ENCODE data around the gene NAALADL1. TPM values are rescaled to one million over a fixed set of nuclear protein-coding genes. Genes with fewer than 3 reads are reported as not detected.

NAALADL1 gene
- total RNA-seq, 1 donor from 2014 or later, result 0.78 TPM

DNA sequence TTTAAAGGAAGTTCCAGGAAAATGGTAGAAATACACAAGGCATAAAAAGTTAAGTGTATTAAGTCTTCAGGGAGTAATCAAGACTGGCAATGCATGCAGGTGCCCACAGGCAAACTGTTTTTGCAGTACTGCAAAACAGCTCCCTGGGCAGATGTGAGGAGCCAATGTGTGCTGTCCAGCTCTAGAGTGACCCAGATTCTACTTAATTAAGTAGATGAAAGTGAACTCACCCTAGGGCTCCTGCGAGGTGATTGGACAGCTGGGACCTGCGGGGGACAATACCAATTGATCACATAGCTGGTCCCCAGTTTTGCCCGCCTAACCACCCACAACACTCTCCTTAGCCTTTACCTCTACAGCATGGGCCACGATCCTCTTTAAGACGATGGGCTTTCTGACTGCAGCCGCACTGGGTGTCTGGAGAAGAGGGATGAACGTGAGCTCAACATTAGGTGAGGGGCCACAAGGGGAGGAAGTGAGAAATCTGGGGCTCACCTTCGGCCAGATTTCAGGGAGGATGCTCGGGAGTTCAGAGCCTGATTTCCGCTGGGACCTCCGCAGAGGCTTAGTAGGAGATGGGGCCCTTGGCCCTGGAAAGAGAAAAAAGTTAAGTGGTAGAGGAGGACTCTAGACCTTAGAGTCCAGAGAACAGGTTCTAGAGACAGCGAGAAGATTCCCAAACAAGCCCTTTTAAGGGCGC is 24.9 kb upstream of the NAALADL1 start:
- ATAC-seq (no peak), DNase-seq (ENCODE audit: low spot score) (no peak)

DNA sequence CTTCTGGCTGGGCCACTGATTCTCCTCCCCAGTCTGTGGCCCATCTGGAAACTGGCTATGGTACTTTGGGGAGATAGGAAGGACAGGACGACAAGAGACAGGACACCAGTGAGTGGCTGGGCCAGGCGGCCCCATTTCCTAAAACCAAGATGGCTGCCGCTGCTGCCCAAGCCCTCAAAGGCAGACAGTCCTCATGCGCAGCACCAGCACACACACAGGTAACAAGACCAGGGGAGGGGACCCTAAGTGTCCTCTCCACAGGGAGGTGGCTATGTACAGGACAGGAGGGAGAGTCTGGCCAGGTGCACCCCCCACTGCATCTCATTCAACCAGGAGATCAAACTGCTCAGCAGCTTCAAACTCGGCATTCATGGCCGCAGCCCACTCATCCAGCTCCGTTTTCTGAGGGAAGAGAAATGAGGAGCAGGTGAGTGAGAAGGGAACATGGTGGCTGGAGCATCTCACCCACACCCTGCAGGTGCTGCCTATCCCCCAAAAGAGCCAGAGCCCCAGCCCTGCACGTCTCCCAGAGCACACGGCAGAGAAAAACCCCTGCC is 20.5 kb upstream of the NAALADL1 start:
- no peak for ATAC-seq
- no peak for DNase-seq (ENCODE audit: low spot score)

DNA sequence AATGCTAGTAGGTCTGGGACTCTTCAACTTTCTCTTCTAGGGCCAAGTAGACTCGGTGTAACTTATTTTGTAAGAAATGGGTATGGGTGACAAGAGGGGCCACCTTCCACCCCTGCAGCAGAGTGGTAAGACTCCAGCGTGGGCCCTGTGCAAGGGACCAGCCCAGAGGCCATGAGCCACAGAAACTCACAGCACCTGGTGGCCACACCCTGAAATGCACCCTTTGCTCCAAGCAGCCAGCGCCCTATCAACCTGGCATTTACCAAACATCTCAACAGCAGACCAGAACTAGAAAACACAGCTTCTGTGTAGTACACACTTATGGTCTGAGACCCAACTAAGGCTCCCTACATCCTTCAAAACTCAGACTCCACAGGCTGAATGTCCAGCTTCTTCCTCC is 19.8 kb upstream of the NAALADL1 start:
- peak; percentile 97 for ATAC-seq
- peak; percentile 67 for DNase-seq (ENCODE audit: low spot score)

DNA sequence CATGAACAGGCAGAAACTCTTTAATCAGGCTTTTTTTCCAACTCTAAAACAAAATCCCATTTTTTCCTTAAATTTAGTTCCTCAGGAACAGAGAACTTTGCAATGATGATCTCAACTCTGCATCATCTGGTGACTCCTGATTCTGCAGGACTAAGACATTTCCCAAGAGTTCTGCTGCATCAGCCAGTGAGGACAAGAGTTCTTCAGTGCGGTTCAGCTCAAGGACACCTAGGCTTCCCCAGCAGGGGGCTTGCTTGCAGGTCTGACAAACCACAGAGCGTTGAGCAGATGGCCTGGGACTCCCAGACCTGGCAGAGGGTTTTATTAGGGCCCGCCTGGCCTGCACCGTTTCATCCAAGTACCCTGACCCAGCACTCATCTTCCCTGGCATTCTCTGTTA is 19.1 kb upstream of the NAALADL1 start:
- ATAC-seq (no peak), DNase-seq (ENCODE audit: low spot score) (no peak)

DNA sequence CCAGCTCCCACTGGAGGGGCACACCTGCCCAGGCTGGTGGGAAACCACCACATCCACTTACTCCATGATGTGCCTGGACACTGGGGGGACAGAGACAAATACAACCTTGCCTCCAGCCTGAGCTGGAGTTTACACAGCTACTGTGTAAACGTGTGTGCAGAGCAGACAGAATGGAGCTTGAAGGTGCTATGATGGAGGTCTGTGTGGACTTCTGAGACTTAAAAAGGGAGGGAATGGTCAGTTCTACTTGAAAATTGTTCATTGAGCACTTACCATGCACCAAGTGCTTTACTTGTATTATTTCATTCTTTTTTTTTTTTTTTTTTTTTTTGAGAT is 14.2 kb upstream of the NAALADL1 start:
- ATAC-seq (no peak), DNase-seq (ENCODE audit: low spot score) (no peak)

DNA sequence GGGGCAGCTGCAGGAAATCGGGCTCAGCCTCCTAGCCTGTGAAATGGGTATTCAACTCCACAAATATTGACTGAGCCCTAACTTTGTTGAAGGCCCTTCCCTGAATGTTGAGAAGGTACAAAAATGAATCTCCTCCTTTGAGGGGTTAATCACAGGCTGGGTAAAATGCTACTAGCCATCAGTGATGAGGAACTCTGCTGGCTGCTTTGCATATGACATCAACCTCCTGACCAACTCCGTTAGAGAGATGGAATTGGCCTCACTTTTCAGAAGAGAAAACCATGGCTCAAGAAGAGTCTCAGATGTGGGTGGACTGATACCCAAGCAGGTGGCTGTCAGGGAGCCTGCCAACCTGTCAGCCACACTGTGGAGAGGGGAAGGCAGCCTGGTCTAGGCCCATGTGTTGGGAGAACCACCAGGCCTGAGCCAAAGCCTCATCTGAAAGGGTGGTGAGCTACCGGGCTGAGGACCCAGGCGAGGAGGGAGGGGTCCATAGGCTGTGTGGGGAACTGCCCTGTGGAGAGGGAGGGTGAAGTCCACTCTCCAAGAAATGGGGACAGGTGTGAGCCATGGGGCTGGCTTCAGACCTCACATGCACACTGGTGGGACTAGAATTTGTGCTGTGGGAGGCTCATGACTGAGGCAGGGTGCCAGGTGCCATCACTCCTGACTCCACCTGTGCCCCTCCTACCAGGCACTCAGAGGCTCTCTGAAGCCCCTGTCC is 13.7 kb upstream of the NAALADL1 start:
- no peak for DNase-seq (ENCODE audit: low spot score)
- ATAC-seq, result no peak

DNA sequence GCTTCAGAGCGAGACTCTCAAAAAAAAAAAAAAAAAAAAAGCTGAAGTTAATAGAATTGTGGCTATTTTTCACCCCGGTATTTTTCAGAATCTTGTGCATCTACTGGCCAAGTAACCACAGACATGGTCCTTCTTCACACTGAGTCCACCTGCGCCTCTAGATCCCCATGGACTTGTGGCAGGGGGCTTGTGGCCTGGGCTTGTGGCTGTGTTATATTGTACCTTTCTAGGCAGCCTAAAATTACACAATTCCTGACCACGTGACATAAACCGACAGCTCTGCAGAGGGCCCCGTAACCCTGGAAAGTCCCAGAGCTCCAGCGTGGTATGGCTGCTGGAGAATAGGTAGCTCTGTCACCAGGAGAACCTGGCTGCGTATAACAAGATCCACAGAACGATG is 10.9 kb upstream of the NAALADL1 start:
- DNase-seq (ENCODE audit: low spot score) (no peak), ATAC-seq (no peak)

DNA sequence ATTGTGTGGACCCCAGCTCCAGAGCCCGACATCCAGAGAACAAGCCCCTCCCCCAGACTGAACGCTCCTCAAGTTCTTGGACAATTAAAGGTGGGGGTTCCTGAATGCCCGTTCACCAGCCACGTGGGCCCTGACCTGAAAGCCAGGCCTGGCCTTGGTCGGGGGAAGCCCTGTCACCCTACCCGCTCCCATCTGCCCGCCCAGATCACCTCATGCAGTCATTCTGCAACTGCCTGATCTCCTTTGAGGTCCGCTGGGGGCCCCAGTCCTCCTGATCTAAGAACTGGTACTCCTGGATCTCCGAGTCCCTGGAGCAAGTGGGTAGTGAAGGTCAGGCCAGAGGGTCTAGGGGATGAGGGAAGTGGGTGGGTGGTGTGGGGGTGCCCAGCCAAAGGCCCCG is 9.1 kb upstream of the NAALADL1 start:
- DNase-seq (ENCODE audit: low spot score), result no peak
- no peak for ATAC-seq

DNA sequence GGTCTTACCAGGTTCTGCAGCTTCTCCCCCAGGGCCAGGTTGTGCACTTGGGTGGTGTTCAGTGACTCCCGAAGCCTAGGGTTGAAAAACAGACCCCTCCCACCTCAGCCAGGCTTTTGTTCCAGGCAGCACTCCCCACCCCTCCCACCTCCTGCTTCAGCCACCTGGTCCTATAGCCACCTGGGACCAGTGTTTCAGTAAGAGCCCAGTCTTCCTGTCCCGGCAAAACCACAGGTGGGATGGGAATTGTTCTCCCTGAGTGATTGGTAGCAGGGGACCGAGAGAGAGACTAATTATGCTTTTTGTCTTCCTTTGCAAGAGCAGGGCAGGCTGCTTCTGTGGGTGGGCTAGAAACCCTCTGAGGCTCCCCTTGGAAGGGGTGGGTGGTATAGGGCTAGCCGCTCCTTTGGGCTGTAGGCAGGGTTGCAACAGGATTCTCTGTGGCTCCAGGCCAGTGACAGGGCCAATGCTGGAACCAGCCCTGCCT is 8.5 kb upstream of the NAALADL1 start:
- ATAC-seq (no peak), DNase-seq (ENCODE audit: low spot score) (no peak)

DNA sequence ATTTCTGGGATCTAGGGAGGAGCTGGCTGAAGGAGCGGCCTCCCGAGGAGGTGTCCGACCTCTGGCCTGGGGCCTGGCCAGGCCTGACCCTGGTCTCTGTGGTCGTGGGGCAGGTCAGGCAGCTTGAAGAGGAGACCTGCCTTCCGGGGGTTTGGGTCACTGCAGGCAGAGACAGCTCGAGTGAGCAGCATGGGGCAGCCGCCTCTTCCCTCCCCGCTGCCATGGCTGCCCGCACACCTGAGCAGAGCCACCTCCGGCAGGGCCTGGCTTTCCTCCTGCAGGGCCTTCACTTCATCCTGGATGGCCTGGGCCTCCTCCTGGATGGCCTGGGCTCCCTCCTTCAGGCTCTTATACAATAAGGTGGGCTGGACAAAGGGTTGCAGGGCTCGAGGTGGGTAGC is 8.0 kb upstream of the NAALADL1 start:
- DNase-seq (ENCODE audit: low spot score), result no peak
- ATAC-seq, result no peak

DNA sequence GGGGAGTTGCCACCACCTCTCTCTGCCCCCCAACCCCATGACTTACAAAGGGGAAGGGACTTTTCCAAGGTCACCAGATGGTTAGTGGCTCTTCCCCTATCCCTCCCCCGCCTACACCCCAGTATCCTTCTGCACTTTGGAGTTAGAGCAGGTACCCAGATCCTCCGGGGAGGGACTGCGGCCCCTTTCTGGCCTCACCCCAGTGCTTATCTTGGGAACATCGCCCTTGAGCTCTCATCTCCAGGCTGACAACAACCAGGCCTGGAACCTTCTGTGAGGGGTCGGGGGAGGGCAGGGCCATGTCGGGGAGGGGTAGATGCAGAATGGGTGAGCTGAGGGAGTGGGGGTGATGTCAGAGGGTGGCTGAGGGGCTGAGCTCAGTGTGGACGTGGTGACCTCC is 7.5 kb upstream of the NAALADL1 start:
- DNase-seq (ENCODE audit: low spot score), result no peak
- no peak for ATAC-seq

DNA sequence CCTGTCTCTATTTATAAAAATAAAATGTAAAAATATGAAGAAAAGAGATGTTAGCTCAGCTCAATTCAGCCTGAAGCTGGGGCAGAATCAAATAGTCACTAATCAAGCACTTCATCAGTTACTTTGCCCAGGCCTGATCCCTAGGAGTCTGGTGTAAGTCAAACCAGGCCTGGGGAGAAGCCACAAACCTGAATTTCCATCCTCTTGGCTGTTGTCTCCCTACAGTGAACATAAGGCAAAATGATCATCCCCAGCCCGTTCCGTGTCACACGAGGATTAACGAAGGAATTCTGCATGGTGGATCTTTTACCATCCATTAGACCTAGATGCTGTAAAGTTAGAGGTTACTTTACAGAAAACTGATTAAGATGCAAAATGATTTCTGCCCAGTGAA is 6.5 kb upstream of the NAALADL1 start:
- DNase-seq (ENCODE audit: low spot score), result no peak
- no peak for ATAC-seq

DNA sequence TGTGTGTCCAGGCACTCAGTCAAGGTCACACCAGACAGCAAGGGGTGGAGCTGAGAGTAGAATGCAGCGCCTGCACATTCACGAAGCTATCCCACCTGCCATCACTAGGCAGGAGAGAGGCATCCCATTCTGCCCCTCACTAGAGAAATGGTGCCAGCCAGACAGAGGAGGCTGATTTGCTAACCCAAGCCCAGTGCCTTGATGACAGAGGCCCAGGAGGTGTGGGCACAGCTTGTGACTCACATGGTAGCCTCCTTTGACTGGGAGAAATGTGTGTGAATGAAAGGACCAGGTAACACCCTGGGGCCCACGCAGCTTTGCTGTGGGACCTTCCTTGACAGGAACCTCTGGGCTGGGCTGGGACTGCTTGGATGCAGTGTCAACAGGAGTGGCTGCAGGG is 5.2 kb upstream of the NAALADL1 start:
- no peak for ATAC-seq
- DNase-seq (ENCODE audit: low spot score), result no peak

DNA sequence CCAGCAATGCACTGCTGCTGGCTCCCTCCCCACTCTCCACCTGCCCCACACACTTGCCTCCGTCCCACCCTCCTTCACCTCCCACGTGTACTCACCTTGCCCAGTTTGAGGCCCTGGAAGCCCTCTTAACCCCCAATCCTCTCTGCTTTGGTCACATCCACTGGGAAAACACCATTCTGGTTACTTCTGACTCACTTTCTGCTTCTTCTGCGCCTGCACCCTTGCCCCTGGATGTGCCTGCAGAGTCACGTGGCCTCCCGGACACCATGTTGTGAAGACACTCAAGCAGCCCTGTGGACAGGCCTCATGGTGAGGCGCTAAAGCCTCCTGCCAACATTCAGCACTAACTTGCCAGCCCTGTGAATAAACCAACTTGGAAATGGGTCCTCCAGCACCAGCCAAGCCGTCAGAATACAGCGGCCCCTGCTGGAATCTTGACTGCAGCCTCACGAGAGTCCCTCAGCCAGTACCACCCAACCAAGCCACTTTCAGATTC is 2.6 kb upstream of the NAALADL1 start:
- ATAC-seq (no peak), DNase-seq (ENCODE audit: low spot score) (no peak)

DNA sequence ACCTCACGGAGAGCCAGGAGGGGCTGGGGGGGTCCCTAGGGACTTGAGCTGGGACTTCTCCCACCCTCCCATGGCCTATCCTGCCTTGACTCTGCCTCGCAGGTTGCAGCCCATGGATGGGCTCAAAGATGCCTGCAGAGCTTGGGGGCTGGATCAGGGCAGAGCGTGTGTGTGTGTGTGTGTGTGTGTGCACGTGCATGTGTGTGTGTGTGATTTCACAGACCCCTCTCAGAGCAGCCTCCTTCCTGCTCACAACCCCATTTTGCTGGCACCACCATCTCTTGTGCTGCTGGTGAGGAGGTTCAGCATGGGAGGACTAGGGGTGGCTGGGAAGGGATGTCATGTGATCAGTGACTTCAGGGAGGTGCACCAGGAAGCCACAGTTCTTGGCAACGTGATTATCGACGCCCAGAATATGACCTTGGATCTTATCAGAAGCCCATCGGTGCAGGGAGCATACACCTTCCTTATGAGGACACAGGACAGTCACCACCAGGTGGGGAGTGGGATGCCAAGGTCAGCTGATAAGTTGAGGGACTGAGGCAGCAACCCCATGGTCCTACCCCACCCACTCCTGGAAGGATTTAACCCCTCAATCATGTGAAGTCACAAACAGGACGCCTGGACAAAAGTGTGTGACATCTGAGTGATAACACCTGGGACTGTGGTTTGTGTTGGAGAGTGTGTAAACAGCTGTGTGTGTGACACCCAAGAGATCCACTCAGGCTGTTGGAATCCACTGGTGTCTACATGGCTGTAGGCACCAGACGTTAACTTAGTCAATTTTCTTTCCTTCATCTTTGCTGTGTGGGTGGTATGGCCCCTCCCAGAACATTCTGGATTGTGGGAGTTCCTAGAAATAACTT is 1.8 kb upstream of the NAALADL1 start:
- no peak for ATAC-seq
- no peak for DNase-seq (ENCODE audit: low spot score)

DNA sequence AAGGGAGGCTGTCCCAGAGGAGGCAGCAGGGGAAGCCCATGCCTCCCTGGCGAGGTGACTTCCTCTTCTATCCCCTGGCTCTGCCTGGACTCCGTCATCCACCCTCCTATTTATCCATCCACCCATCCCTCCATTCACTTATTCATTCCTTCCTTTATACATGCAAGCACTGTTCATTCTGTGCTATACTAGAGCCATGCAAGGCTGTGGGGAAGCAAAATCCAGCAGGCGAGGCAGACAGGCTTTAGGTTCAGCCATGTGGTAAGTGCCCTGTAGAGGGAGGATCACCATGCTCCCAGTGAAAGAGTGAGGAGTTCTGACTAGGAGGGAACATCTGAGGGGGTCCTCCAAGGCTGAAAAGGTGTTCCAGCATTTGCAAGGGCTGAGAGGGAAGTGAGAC is 1.2 kb upstream of the NAALADL1 start:
- ATAC-seq, result no peak
- DNase-seq (ENCODE audit: low spot score), result no peak

DNA sequence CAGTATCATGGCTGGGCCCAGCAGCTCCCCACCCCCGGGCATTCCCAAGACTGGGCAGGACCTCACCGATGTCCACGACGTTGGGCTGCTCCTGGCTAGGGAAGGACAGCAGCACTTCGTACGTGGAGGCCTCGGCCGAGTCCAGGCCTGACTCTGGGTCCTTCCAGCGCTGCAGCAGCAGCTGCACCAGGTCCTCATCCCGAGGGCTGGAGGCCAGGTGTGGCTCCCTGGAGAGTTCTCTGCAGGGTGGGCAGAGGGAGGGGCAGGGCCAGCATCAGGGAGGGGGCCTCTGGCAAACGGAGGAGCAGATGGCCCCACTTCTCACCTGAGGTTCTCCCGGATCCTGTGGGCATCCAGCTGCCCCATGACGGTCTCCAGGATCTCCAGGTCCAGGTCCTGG is 341 bp downstream of the NAALADL1 start:
- ATAC-seq, result no peak
- no peak for DNase-seq (ENCODE audit: low spot score)

DNA sequence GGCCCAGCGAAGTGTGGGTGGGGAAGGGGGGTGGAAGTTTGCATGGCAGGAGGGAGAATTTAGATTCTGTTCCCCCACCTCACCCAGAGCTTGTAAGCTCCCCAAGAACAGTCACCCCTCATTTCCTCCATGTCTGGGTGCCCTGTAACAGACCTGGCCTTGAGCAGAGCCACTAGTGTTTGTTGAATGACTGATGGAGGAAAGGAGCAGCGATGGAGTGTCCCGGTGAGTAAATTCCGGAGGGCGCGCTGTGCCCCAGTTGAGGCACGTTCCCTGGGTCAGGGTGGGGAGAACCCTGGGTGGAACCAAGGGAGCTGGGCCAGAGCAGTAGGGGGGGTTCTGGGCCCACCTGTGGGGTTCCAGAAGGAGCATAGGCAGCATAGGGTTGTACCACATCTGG is 827 bp downstream of the NAALADL1 start:
- no peak for DNase-seq (ENCODE audit: low spot score)
- ATAC-seq, result no peak

DNA sequence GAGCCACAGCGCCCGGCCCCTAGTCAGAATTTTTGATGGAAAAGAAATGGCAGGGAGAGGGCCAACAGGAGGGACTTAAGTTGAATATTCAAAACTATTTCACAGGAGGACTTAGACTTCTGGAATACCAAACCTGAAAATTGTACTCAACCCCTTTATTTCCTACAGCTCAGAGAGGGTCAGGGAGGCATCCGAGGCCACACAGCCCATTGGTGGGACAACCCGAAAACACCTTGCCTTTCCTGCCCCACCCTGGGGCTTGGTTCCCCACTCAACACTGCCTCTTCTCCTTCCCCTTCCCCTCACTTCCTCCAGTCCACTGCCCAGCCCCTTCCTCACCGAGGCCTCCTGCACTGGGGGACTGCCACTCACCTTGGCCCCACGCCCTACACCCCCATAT is 1.4 kb downstream of the NAALADL1 start:
- no peak for DNase-seq (ENCODE audit: low spot score)
- no peak for ATAC-seq

DNA sequence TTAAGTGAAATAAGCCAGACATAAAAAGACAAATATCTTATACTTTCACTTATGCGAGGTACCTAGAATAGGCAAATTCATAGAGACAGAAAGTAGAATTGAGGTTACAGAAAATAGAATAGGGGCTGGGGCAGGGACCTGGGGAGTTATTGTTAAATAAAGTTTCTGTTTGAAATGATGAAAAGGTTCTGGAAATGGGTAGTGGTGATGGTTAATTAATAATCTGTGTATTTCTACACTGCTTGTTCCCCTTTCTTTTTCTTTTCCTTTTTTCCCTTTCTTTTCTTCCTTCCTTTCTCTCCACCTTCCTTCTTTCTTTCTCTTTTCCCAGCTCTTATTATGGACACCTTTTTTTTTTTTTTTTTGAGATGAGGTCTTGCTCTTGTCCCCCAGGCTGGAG is 2.8 kb downstream of the NAALADL1 start:
- no peak for DNase-seq (ENCODE audit: low spot score)
- ATAC-seq, result no peak

DNA sequence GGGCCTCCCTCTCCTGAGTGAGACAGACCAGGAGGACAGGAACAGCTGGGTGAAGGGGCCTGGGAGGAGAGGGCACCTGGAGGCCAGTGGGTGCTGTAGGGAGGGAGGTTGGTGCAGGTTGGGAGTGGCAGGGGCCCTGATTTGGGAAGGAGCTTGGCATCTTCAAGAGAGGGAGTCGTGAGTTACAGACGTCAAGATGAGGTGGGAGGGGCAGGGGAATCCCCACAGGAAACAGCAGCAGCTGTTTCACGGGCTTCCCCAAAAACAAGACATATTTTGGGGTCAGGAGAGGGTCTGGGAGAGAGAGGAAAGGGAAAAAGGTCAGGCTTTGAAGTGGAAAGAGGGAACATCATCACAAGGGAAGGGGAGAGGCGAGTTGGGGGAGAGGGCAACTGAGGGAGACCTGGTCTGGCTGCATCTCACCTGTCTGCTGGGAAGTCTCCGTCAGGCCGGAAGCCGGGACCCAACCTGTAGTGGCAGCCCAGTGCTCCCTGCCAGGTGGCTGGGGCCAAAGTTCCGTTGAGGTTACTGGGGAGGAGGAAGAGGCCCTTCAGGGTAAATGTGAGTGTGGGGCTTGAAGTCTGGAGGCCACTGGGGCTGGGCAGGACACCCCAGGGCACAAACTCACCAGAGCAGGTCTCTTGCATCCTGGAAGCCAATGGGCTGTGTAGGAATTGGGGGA is 4.4 kb downstream of the NAALADL1 start:
- DNase-seq (ENCODE audit: low spot score), result no peak
- no peak for ATAC-seq

Measured in left lobe of liver (tissue), 2 donors.